ENCODE measurements around the gene FAM50A. TPM values are rescaled to one million over a fixed set of nuclear protein-coding genes. Genes with fewer than 3 reads are reported as not detected.

FAM50A gene
- total RNA-seq, 1 experiment from 2014 or later, result 63.4 TPM

DNA sequence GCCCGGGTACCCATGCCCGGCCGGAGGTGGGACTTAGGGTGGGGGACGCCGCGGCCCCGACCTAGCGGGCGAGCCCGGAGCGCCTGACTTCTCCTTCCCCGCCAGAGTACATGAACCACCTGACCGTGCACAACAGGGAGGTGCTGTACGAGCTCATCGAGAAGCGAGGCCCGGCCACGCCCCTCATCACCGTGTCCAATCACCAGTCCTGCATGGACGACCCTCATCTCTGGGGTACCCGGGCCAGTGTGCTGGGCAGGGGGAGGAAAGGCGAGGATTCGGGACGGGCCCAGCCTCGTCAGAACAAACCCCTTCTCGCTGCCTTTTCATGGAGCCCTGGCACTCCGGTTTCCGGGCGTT lies 32.0 kb upstream of the FAM50A start:
- in situ Hi-C loops (cut with HindIII; ENCODE audit: low sequenced_read_pairs), result no loop called here
- DNase-seq (ENCODE audit: low spot score), result peak; percentile 66

DNA sequence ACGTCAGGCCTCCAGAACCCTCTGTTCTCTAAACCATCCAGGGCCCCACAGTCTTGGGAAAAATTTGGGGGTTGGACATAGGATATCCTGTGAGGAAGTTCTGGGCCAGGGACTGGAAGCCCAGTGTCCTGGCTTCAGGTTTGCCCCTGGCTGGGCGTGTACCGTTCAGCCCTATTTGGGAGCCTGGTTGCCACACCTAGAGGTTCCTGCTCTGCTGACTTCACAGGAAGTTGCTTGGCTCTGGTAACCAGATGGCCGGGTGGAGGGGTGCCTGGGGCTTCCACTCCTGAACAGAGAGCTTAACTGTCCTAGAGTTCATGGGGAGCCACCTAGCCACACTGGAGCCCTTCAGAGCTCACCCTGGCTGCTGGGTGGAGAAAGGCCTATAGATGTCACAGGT lies 31.5 kb upstream of the FAM50A start:
- in situ Hi-C loops (cut with HindIII; ENCODE audit: low sequenced_read_pairs), result no loop called here
- DNase-seq (ENCODE audit: low spot score), result no peak

DNA sequence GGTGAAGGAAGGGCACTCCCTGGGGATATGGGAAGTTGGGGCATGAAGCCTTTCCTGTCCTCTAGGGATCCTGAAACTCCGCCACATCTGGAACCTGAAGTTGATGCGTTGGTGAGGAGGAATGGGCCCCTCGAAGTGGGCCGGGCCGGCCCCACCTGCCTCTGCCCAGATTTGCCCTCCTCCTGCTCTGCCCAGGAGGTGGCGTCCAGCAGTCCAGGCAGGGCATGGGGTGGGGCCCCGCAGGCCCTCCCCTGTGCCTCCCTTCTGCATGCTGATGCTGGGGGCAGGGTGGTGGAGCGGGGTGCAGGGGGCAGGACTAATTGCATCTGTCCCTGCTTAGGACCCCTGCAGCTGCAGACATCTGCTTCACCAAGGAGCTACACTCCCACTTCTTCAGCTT lies 30.8 kb upstream of the FAM50A start:
- no peak for DNase-seq (ENCODE audit: low spot score)
- in situ Hi-C loops (cut with HindIII; ENCODE audit: low sequenced_read_pairs), result no loop called here

- in situ Hi-C loops (cut with HindIII; ENCODE audit: low sequenced_read_pairs), result no loop called here
- peak; percentile 65 for DNase-seq (ENCODE audit: low spot score)
Measured at GRCh38 chrX:154417157-154417556, 26.8 kb upstream of the FAM50A start.

DNA sequence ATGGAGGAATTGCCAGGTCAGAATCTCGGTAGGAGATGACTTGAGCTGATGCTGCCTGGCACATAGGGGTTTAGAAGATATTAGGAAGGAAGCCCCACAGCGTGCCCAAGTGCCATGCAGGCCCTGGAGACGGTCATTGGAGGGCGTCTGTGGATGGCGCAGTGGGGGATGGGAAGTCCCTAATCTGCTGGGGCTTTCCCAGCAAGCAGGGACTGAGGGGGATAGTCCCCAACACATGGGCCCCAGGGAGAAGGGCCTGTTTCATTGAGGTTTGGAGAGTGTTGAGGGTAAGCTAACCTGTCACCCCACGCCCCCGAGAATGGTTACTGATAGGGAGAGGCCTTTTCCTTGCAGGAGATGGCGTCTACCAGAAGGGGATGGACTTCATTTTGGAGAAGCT lies 24.8 kb upstream of the FAM50A start:
- DNase-seq (ENCODE audit: low spot score), result no peak
- in situ Hi-C loops (cut with HindIII; ENCODE audit: low sequenced_read_pairs), result no loop called here

DNA sequence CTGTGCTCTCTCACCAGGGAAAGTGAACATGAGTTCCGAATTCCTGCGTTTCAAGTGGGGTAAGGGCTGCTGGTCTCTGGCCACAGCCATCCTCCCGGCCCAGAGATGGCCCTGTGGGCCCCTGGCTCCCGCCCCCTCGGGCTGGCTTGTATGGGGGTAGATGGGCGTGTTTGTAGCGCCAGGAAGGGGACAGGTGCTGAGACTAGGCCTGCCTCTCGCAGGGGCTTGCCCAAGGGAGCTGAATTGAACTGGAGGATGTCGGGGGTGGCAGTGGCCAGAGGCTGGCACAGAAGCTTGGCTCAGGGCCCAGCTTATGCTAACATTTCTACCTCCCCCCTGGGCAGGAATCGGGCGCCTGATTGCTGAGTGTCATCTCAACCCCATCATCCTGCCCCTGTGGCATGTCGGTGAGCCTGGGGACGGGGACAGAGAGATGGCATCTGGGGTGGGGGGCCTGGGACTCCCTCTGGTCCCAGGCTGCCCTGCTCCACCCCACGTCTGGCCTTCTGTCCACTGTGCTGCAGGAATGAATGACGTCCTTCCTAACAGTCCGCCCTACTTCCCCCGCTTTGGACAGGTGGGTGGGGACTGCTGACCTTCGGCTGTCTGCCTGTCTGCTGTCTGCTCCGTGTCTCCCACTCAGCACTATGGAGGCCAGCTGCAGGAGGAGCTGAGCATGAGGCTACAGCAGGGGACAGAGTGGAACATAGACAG lies 24.1 kb upstream of the FAM50A start:
- in situ Hi-C loops (cut with HindIII; ENCODE audit: low sequenced_read_pairs), result no loop called here
- no peak for DNase-seq (ENCODE audit: low spot score)

DNA sequence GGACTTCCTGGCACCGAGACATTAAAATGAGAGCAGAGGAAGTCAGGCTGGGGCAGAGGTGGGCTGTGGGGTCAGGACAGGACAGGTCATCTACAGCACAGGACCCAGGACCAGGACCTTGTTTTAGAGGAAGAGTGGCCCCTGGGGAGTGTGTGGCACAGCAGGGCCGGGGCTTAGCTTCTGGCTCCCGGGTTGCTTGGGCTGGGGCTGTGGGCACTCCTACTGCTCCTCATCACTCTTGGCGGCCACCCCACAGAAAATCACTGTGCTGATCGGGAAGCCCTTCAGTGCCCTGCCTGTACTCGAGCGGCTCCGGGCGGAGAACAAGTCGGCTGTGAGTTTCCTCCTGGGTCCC lies 23.6 kb upstream of the FAM50A start:
- no peak for DNase-seq (ENCODE audit: low spot score)
- in situ Hi-C loops (cut with HindIII; ENCODE audit: low sequenced_read_pairs), result no loop called here

- no peak for DNase-seq (ENCODE audit: low spot score)
- in situ Hi-C loops (cut with HindIII; ENCODE audit: low sequenced_read_pairs), result no loop called here
Measured at GRCh38 chrX:154426916-154427770, 16.8 kb upstream of the FAM50A start.

- in situ Hi-C loops (cut with HindIII; ENCODE audit: low sequenced_read_pairs), result no loop called here
- DNase-seq (ENCODE audit: low spot score), result peak; percentile 92
Measured at GRCh38 chrX:154428176-154429171, 15.5 kb upstream of the FAM50A start, which contains the start of gene ATP6AP1. Gene ATP6AP1, plus strand, starts transcription at chrX:154428677. Its CDS starts 16 bp downstream, at chrX:154428693.

DNA sequence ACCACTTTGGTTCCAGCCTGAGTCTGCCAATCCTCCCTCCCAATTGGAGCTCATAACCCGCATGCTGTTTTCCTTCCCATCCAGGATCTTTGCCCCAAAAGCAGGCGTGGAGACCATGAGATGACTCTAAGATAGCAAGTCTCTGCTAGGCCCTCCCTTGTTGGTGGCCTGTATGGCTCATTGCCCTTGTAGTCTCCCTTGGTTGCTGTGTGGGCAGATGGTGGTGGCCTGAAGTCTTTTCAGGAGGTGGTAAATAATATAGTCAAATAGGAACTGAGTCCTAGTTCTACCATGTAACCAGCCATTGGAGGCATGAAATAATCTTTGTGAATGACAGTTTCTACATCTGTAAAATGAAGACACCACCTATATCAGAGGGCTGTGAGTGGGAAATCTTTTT lies 14.2 kb upstream of the FAM50A start:
- in situ Hi-C loops (cut with HindIII; ENCODE audit: low sequenced_read_pairs), result no loop called here
- no peak for DNase-seq (ENCODE audit: low spot score)

DNA sequence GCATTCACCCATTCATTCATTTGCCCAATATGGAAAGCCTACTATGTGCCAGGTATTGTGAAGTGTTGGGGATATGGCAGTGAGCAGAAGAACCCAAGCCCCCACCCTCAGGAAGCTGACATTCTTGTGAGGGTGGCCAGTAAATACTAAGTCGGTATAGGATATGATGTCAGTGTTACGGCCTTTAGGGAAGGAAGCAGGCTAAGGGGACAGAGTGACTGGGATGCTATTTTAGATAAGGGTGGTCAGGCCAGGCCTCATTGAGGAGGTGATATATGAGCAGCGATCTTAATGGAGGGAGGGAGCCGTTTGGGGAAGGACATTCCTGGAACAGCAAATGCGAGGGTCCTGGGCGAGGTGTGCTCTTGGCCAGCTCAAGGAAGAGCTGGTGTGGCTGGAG lies 13.5 kb upstream of the FAM50A start:
- no peak for DNase-seq (ENCODE audit: low spot score)
- in situ Hi-C loops (cut with HindIII; ENCODE audit: low sequenced_read_pairs), result no loop called here

- no peak for DNase-seq (ENCODE audit: low spot score)
- in situ Hi-C loops (cut with HindIII; ENCODE audit: low sequenced_read_pairs), result no loop called here
Measured at GRCh38 chrX:154430916-154431315, 13.0 kb upstream of the FAM50A start.

DNA sequence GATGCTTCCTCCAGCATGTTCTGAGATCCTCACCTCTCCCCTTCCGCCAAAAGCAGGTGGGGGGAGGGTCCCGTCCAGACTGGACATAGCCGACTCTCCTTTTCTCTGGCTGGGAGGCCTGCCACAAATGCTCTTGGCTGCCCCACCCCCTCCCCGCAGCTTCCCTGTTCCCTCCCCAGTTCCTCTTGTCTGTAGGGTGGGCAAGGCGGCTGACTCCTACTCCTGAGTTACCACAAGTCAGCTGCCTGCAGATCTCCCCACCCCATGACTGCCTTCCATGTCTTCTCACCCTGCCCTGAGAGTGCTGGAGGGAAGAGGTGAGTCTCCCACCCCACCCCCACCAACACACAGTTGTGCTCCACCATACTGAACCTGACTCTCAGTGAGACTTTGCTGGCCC lies 12.6 kb upstream of the FAM50A start:
- in situ Hi-C loops (cut with HindIII; ENCODE audit: low sequenced_read_pairs), result no loop called here
- no peak for DNase-seq (ENCODE audit: low spot score)

DNA sequence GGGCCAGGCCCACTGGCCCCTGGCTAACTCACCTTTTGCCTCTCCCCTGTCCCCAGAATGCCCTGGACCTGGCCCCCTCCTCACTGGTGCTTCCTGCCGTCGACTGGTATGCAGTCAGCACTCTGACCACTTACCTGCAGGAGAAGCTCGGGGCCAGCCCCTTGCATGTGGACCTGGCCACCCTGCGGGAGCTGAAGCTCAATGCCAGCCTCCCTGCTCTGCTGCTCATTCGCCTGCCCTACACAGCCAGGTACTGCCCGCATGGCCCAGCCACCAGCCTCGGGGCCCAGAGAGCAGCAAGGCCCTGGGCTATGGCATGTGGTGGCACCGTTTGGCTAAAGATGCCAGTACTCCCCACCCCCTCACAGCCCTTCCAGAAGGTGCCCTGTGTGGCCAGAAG lies 11.7 kb upstream of the FAM50A start:
- in situ Hi-C loops (cut with HindIII; ENCODE audit: low sequenced_read_pairs), result no loop called here
- no peak for DNase-seq (ENCODE audit: low spot score)

DNA sequence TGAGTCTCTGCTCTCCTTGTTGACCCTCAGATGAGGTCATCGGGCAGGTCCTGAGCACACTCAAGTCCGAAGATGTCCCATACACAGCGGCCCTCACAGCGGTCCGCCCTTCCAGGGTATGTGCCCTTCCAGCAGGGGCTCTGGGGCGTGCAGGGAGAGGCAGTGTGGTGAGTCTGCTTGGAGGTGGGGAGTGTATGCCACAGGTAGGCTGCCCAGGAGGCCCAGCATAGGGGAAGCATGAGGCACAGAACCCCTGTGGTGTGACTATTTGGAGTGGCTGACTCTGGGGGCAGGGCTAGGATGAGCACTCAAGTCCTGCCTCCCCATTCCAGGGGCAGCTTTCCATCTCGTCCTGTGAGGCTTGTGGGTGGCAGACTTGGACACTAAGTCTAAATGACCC lies 10.3 kb upstream of the FAM50A start:
- in situ Hi-C loops (cut with HindIII; ENCODE audit: low sequenced_read_pairs), result no loop called here
- DNase-seq (ENCODE audit: low spot score), result no peak

DNA sequence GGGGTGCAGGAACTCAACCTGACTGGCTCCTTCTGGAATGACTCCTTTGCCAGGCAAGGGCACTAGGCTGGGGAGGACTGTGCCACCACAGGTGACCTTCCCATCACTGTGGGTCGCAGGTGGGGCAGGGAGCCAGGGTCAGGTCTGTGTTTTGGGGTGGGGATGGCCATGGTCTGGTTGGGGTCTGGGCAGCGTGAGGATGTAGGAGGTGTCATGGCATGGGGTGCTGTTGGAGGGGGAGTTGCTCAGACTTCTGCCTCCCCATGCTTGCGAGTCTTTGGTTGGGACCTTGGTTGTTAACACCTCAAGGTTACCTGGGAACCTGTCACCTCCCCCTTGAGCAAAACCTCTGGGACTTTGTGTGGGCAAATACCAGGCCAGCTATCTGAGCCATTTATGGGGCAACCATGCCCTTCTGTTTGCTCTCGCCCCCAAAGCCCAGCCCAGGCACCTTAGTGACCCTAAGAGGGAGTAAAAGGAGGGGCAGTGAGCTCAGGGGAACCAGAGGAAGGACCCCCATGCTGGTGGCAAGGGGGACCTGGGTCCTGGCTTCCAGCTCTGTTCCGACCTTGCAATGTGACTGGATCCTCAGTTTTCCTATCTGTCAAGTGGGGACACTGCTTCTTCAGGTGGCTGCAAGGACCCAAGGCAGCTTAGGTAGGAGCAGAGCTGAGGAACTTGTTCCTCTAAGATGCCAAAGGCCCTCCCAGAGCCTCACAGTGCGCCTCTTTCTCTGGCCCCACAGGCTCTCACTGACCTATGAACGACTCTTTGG lies 9.4 kb upstream of the FAM50A start:
- in situ Hi-C loops (cut with HindIII; ENCODE audit: low sequenced_read_pairs), result no loop called here
- DNase-seq (ENCODE audit: low spot score), result no peak

GRCh38 chrX:154435171-154435733 lies 8.7 kb upstream of the FAM50A start:
- DNase-seq (ENCODE audit: low spot score), result no peak
- in situ Hi-C loops (cut with HindIII; ENCODE audit: low sequenced_read_pairs), result no loop called here

DNA sequence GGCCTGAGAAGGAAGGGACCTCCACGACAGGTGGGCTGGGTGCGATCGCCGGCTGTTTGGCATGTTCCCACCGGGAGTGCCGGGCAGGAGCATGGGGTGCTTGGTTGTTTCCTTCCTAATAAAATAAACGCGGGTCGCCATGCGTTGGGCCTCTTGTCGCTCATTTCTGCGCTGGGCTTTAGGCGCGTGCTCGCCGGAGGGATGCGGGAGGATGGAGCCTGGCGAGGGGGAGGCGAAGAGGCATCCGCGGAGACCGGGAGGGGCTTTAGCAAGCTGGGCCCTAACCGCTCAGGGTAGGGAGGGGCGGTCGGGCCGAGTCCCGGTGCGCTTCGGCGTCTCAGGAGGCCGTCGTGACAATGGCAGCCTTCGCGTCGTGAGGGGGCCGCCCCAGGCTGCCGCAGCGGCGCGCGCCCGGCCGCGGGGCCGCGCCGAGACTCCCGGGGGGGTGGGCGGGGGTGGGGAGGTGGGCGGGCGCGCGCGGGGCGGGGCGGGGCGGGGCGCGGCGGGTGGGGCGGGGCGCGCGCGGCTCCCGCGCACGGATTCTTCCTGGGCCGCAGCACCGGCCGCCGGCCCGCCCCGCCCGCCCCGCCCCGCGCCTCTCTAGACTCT lies 7.5 kb upstream of the FAM50A start:
- in situ Hi-C loops (cut with HindIII; ENCODE audit: low sequenced_read_pairs), result no loop called here
- DNase-seq (ENCODE audit: low spot score), result no peak

All from G401 (cell line).